K562 (cell line): ENCODE results near the gene LPIN2. TPM values are rescaled to one million over a fixed set of nuclear protein-coding genes. Genes with fewer than 3 reads are reported as not detected.

Experiments
- ATAC-seq: fragments of 200-7000 bp; cut with Tn5 transposase; 3 replicates; pipeline ENCODE4 v1.9.1; 2020; ENCODE audit warnings: moderate library complexity
- BruUV-seq: library from RNA; stranded (reverse); fragments of 400-500 nt; replicated peaks from 2 replicates; lab custom pipeline; 2021; lab: Mats Ljungman, UMichigan
- CTCF ChIA-PET: fragments of 300-600 bp; formaldehyde crosslinking; extraction: SDS; loops from one replicate; lab custom pipeline; 2021; ENCODE audit warnings: low intra/inter-chr PET ratio; lab: Yijun Ruan, JAX
- POLR2A ChIA-PET: fragments of 300-600, 350-650 bp; sonication (Branson Sonifier 250); formaldehyde crosslinking; extraction: SDS; loops from one replicate; lab custom pipeline; 2021; ENCODE audit warnings: antibody characterized with exemption, inconsistent platforms; lab: Yijun Ruan, JAX
- DNase-seq, 4 experiments: peaks; one replicate each; pipeline versions ENCODE4 v3.0.0 to v3.0.0-alpha.2; 2011 to 2018; ENCODE audit warnings: low spot score in 3 of 4, mixed read lengths in 3 of 4; ENCODE audit errors: extremely low read depth in 1 of 4
- FAIRE-seq: peaks from 2 replicates; lab custom pipeline; 2011; peaks lifted over from hg19 to GRCh38; lab: Jason Lieb, UNC
- H2AFZ ChIP-seq: 2 replicates; pipeline ENCODE4 v1.6.0; 2011; ENCODE audit warnings: low read depth, low read length, control low read depth, inconsistent platforms
- H3K27ac ChIP-seq: fragments of 200-600 bp; 3 replicates; pipeline ENCODE4 v1.8.0; 2011; ENCODE audit warnings: low read depth, mild to moderate bottlenecking, control low read depth, inconsistent platforms, low read length, moderate library complexity, mixed read lengths; ENCODE audit errors: extremely low read depth
- H3K27me3 ChIP-seq, 2 experiments: fragments of 300-600 bp in 1 of 2; 2 replicates in 1 of 2; 3 replicates in 1 of 2; pipeline versions ENCODE4 v1.6.0 to v1.8.0; 2011; ENCODE audit warnings: inconsistent platforms in 2 of 2, low read length in 2 of 2, mild to moderate bottlenecking in 1 of 2, mixed read lengths in 1 of 2, moderate library complexity in 1 of 2; ENCODE audit not compliant: control insufficient read depth in 2 of 2, insufficient read depth in 2 of 2
- H3K36me3 ChIP-seq: fragments of 300-600 bp; 3 replicates; pipeline ENCODE4 v1.8.0; 2011; ENCODE audit warnings: mild to moderate bottlenecking, low read length, inconsistent platforms; ENCODE audit not compliant: control insufficient read depth, insufficient read depth
- H3K4me1 ChIP-seq, 2 experiments: fragments of 200-600 bp in 1 of 2; replicated peaks in 1 of 2; 2 replicates in 1 of 2; 3 replicates in 1 of 2; pipeline versions ENCODE4 v1.5.1 to v1.8.0; 2011; ENCODE audit warnings: inconsistent platforms in 2 of 2, low read length in 2 of 2, mild to moderate bottlenecking in 1 of 2, mixed read lengths in 1 of 2, moderate library complexity in 1 of 2; ENCODE audit not compliant: control insufficient read depth in 2 of 2, insufficient read depth in 2 of 2
- H3K4me2 ChIP-seq: 2 replicates; pipeline ENCODE4 v1.6.1; 2011; ENCODE audit warnings: low read length, control low read depth, inconsistent platforms, mixed read lengths; ENCODE audit not compliant: insufficient read depth
- H3K4me3 ChIP-seq: fragments of 200-600 bp; sonication (generic), shearing (Covaris generic); 2 replicates; pipeline ENCODE4 v1.5.1; 2016; ENCODE audit warnings: control low read depth, inconsistent platforms
- H3K79me2 ChIP-seq: fragments of 200-600 bp; 3 replicates; pipeline ENCODE4 v1.8.0; 2011; ENCODE audit warnings: low read length, inconsistent platforms; ENCODE audit not compliant: control insufficient read depth, insufficient read depth
- H3K9ac ChIP-seq, 2 experiments: 2 replicates each; pipeline versions ENCODE4 v1.6.0 to v1.6.1; 2011; ENCODE audit warnings: low read depth in 2 of 2, low read length in 2 of 2, control low read depth in 1 of 2, inconsistent platforms in 1 of 2, mild to moderate bottlenecking in 1 of 2, mixed read lengths in 1 of 2; ENCODE audit not compliant: insufficient read depth in 1 of 2
- H3K9me1 ChIP-seq: one replicate; pipeline ENCODE4 v1.6.0; 2011; ENCODE audit warnings: inconsistent platforms, mild to moderate bottlenecking, low read length, moderate library complexity; ENCODE audit not compliant: control insufficient read depth, insufficient read depth
- H3K9me3 ChIP-seq: replicated peaks from 2 replicates; pipeline ENCODE4 v1.5.1; 2011; ENCODE audit warnings: low read depth, low read length, inconsistent platforms; ENCODE audit not compliant: control insufficient read depth, insufficient read depth
- H4K20me1 ChIP-seq: replicated peaks from 2 replicates; pipeline ENCODE4 v1.6.1; 2011; ENCODE audit warnings: low read length, inconsistent platforms, mixed read lengths; ENCODE audit not compliant: control insufficient read depth, insufficient read depth
- BDP1 ChIP-seq: IDR thresholded peaks from 3 replicates; pipeline ENCODE4 v1.6.1; 2011; ENCODE audit not compliant: insufficient read length, insufficient read depth
- BRCA1 ChIP-seq, 2 experiments: fragments of 450-650 bp in 1 of 2; sonication (generic) in 1 of 2; formaldehyde crosslinking in 1 of 2; IDR thresholded peaks; 2 replicates each; pipeline versions ENCODE4 v1.5.0 to v1.6.1; 2017 to 2020; ENCODE audit warnings: mild to moderate bottlenecking in 1 of 2, missing genetic modification reagents in 1 of 2
- CBFA2T3 ChIP-seq: fragments of 450-650 bp; IDR thresholded peaks from 2 replicates; pipeline ENCODE4 v1.6.1; 2017
- CXXC5 ChIP-seq: fragments of 250-450 bp; sonication (Bioruptor Pico); IDR thresholded peaks from 2 replicates; pipeline ENCODE4 v1.8.0; 2022; ENCODE audit warnings: inconsistent platforms, mild to moderate bottlenecking, moderate library complexity
- ELF2 ChIP-seq: fragments of 250-450 bp; sonication (Bioruptor Pico); IDR thresholded peaks from 2 replicates; pipeline ENCODE4 v1.5.0; 2021; ENCODE audit warnings: mild to moderate bottlenecking
- MCM3 ChIP-seq: fragments of 450-650 bp; IDR thresholded peaks from 2 replicates; pipeline ENCODE4 v1.6.1; 2016
- SP1 ChIP-seq: sonication (generic); formaldehyde crosslinking; IDR thresholded peaks from 2 replicates; pipeline ENCODE4 v1.8.1; 2022; ENCODE audit warnings: mild to moderate bottlenecking, missing genetic modification reagents
- ZNF134 ChIP-seq: fragments of 250-450 bp; sonication (Bioruptor Pico); conservative IDR thresholded peaks from 2 replicates; pipeline ENCODE4 v1.4.0; 2020
- ZNF146 ChIP-seq: IDR thresholded peaks from one replicate; pipeline ENCODE4 v1.6.1; 2018; ENCODE audit warnings: missing compliant biosample characterization; ENCODE audit not compliant: unreplicated experiment
- ZNF561 ChIP-seq: fragments of 450-650 bp; formaldehyde crosslinking; conservative IDR thresholded peaks from 2 replicates; pipeline ENCODE4 v1.4.0; 2020; ENCODE audit warnings: mild to moderate bottlenecking, moderate library complexity
- ZNF592 ChIP-seq: fragments of 450-650 bp; IDR thresholded peaks from 2 replicates; pipeline ENCODE4 v1.6.1; 2017; ENCODE audit warnings: antibody characterized with exemption, mild to moderate bottlenecking
- WGBS: fragments of 100-300 bp; shearing (Covaris generic); methylation state at CpG from one replicate; pipeline ENCODE4 v1.1.6; 2016; ENCODE audit warnings: low coverage, mixed read lengths; ENCODE audit not compliant: insufficient coverage; ENCODE audit errors: missing lambda C conversion rate; 5-methylcytosine and 5-hydroxymethylcytosine counted together
- in situ Hi-C: fragments of 300-500 bp; cut with MboI; formaldehyde crosslinking; loops from 4 replicates; pipeline ENCODE4 v1.15.0; 2018; ENCODE audit warnings: inconsistent platforms, mixed read lengths
- intact Hi-C: fragments of 100-400 bp; cut with micrococcal nuclease; formaldehyde crosslinking; loops from 2 replicates; pipeline ENCODE4 v1.14.2; 2022
- polyA plus RNA-seq, 8 experiments: library from polyadenylated mRNA; depleted of rRNA in 4 of 8; stranded (reverse) in 5 of 8; unstranded in 3 of 8; fragments of >200 nt; fragmentation: Nextera tagmentation in 2 of 8; fragmentation: Illumina TruSeq in 1 of 8; extraction: Ambion mirVana in 2 of 8; extraction: Trizol in 1 of 8; gene quantifications; 2 replicates each; pipeline versions ENCODE4 v1.2.1 to v1.2.3, GENCODE V29; 2011 to 2014; ENCODE audit warnings: inconsistent platforms in 1 of 8, missing spikeins in 1 of 8
- total RNA-seq, 7 experiments: library from RNA; depleted of rRNA in 6 of 7; stranded (reverse); fragments of >200 nt in 6 of 7; fragmentation: Illumina TruSeq in 2 of 7; extraction: Trizol in 2 of 7; gene quantifications; 2 replicates each; pipeline versions ENCODE4 v1.2.1 to v1.2.3, GENCODE V29; 2011 to 2021; ENCODE audit warnings: low replicate concordance in 1 of 7

The LPIN2 gene
- total and polyA plus RNA-seq, 9 of the 15 experiments (the other 6 are each of a cell fraction or from before 2014, with no cell fraction given), result 5.2 to 34.8 (median 24.6) TPM

- TF ChIP-seq ZNF592 (no peak), BDP1 (no peak)
Measured at GRCh38 chr18:3036108-3036507, 23.2 kb upstream of the LPIN2 start (continued).

GRCh38 chr18:3035635-3036034 is 22.7 kb upstream of the LPIN2 start:
- no TSS peak for BruUV-seq
- H3K9me1 ChIP-seq, result no peaks in the 10 kb centered on the region
- H3K4me3 ChIP-seq, result no peak overlapping the region
- no peak overlapping the region for H2AFZ ChIP-seq
- no peak for ATAC-seq
- H3K27me3 ChIP-seq, result no peaks in the 10 kb centered on the region
- no peak for FAIRE-seq
- ChIA-PET POLR2A (interaction anchor here (0.5 to 0.8 kb wide), 5 partner anchors 20 to 95 kb away, joined by 3 to 4 read pairs (median 3); no protein-coding TSS in a partner anchor), CTCF (no interaction called here)
- H3K79me2 ChIP-seq, result no peaks in the 10 kb centered on the region
- no peak overlapping the region for H3K4me2 ChIP-seq
- WGBS, result 67% methylated on average over 5 of the region's 5 CpGs
- no peaks in the 10 kb centered on the region for H3K9me3 ChIP-seq
- no peaks in the 10 kb centered on the region for H3K36me3 ChIP-seq
- DNase-seq, result no peak
- intact Hi-C loops, result no loop called here
- H3K4me1 ChIP-seq, result peaks cover 10 to 20% of the 10 kb centered on the region in 2 experiments; a peak in 4 of 5 replicates
- H3K27ac ChIP-seq, result no peak overlapping the region
- no peaks in the 10 kb centered on the region for H4K20me1 ChIP-seq
- H3K9ac ChIP-seq, result no peak overlapping the region
- TF ChIP-seq SP1 (no peak), ZNF134 (no peak), CXXC5 (CRISPR knock-in tag) (no peak), ZNF561 (no peak), ELF2 (no peak), ZNF146 (CRISPR knock-in tag) (no peak), MCM3 (no peak), BRCA1 (IDR thresholded peaks at IDR 0.05) (no peak), BRCA1 (CRISPR knock-in tag; IDR thresholded peaks at IDR 0.05) (no peak), CBFA2T3 (no peak)
- in situ Hi-C loops, result no loop called here
